Coronary artery (tissue), 2 donors: Measurements from ENCODE around the gene DHFR.
"Not testable (repeated sequence)": the region's sequence is repeated elsewhere in the genome, so short reads cannot be mapped to it uniquely, and the experiment has no call there.

Experiments
- DNase-seq: peaks from one replicate; pipeline ENCODE4 v3.0.0-alpha.2; 2017; ENCODE audit warnings: low spot score
- H3K27ac ChIP-seq, 2 donors: fragments of 200-600 bp; sonication (generic); one replicate each; pipeline ENCODE4 v1.5.1; 2016 to 2019
- H3K4me3 ChIP-seq: fragments of 200-600 bp; sonication (generic); 2 replicates; pipeline ENCODE4 v1.5.1; 2016; ENCODE audit warnings: mild to moderate bottlenecking, moderate library complexity
- TF ChIP-seq, protein P1 (sequence below): fragments of 200-600 bp; sonication (generic); IDR thresholded peaks from one replicate; pipeline ENCODE4 v1.5.1; 2019; ENCODE audit warnings: antibody characterized with exemption

DHFR gene

DNA sequence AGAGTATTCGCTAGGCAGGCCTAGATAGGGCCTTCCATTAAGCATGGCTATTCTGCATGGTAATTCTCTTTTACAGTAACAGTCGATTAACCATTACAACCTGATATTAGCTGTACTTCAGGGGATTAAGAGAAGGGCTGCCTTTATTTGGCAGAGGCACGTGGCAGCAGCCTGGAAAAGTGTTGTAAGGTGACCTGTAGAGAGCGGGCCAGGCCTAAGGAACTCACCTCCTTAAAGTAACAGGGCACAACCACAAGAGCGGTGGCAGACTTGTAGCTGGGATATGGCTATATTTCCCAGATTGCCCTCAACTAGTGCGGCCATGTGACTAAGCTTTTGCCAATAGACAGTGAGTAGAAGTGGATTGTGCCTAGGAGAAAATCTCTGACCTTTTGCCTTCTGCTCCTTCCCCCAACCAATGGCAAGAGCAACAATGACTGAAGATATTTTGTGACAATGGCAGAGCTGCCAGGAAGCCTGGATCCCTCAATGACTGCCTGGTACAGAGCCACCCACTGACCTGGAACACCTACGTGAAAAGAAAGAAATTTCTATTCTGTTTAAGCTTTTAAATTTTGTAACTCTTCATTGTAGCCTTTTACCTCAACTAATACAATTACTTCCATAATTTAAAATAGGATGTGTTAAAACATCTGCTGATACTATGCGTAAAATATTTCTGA is 65.8 kb downstream of the DHFR start:
- no peak overlapping the region for H3K27ac ChIP-seq
- TF ChIP-seq, protein P1, sequence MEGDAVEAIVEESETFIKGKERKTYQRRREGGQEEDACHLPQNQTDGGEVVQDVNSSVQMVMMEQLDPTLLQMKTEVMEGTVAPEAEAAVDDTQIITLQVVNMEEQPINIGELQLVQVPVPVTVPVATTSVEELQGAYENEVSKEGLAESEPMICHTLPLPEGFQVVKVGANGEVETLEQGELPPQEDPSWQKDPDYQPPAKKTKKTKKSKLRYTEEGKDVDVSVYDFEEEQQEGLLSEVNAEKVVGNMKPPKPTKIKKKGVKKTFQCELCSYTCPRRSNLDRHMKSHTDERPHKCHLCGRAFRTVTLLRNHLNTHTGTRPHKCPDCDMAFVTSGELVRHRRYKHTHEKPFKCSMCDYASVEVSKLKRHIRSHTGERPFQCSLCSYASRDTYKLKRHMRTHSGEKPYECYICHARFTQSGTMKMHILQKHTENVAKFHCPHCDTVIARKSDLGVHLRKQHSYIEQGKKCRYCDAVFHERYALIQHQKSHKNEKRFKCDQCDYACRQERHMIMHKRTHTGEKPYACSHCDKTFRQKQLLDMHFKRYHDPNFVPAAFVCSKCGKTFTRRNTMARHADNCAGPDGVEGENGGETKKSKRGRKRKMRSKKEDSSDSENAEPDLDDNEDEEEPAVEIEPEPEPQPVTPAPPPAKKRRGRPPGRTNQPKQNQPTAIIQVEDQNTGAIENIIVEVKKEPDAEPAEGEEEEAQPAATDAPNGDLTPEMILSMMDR: no peak
- no peak for DNase-seq

DNA sequence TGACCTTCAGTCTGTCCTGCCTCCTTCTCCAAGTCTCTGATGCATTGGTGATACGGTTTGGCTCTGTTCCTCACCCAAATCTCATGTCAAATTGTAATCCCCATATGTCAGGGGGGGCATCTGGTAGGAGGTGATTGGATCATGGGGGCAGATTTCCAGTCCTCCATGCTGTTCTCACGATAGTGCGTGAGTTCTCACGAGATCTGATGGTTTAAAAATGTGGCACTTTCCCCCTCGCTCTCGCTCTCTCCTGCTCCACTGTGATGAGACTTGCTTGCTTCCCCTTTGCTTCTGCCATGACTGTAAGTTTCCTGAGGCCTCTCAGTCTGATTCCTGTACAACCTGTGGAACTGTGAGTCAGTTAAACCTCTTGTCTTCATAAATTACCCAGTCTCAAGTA is 70.0 kb downstream of the DHFR start:
- Histone ChIP-seq H3K27ac (no peak overlapping the region), H3K4me3 (no peak overlapping the region)
- TF ChIP-seq, protein P1: no peak
- no peak for DNase-seq

More for the DNA sequence above, 65.8 kb downstream of the DHFR start:
- H3K4me3 ChIP-seq: no peak overlapping the region

DNA sequence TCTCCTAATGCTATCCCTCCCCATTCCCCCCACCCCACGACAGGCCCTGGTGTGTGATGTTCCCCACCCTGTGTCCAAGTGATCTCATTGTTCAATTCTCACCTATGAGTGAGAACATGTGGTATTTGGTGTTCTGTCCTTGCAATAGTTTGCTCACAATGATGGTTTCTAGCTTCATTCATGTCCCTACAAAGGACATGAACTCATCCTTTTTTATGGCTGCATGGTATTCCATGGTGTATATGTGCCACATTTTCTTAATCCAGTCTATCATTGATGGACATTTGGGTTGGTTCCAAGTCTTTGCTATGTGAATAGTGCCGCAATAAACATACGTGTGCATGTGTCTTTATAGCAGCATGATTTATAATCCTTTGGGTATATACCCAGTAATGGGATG is 74.5 kb downstream of the DHFR start:
- H3K4me3 ChIP-seq: not testable (repeated sequence)

DNA sequence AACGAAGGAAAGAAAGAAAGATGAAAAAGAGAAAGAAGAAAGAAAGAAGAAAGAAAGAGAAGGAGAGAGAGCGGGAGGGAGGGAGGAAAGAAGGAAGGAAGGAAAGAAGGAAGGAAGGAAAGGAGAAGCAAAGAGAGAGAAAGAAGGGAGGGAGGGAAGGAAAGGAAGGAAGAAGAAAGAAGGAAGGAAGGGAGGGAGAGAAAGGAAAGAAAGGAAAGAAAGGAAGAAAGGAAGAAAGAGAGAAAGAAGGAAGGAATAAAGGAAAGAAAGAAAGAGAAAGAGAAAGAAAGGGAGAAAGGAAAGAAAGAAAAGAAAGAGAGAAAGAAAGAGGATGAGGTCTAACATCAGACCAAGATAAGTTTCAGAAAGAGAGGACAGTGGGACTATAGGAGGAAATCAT is 75.7 kb downstream of the DHFR start:
- TF ChIP-seq, protein P1: no peak
- H3K4me3 ChIP-seq: no peak overlapping the region
- H3K27ac ChIP-seq: no peak overlapping the region
- DNase-seq: no peak

More for the DNA sequence above, 74.5 kb downstream of the DHFR start:
- not testable (repeated sequence) for DNase-seq, H3K27ac ChIP-seq

DNA sequence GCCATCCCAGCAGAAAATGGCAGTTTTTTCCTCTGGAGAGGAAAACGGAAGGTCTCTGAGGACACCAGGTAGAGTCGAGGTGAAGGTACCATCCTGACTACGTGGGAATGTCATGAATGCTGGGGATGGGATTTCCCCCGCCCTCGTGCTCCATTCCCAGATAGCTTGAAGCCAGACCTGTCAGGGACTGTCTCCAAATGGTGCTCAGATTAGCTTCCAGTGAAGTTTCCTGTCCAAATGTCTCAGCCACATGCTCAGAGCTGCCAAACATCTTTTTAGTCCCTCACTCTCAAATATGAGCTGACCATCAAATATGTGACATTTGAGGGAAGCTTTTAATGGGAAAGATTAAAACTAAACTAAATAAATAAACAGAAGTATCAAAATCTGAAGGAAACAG is 77.1 kb downstream of the DHFR start:
- no peak overlapping the region for H3K4me3 ChIP-seq
- no peak for DNase-seq

DNA sequence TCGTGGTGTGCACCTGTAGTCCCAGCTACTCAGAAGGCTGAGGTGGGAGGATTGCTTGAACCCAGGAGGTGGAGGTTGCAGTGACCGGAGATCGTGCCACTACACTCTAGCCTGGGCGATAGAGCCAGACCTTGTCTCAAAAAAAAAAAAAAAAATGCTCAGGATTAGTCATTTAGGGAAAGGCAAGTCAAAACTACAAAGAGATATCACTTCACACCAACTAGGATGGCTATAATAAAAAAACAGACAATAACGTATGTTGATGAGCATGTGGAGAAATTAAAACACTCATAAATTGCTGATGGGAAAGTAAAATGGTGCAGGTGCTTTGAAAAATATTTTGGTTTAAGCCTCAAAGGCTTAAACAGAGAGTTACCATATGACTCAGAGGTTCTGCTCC is 78.4 kb downstream of the DHFR start:
- H3K4me3 ChIP-seq: no peak overlapping the region
- DNase-seq: no peak

More for the DNA sequence above, 77.1 kb downstream of the DHFR start:
- H3K27ac ChIP-seq: no peak overlapping the region
- TF ChIP-seq, protein P1: no peak

More for the DNA sequence above, 78.4 kb downstream of the DHFR start:
- no peak overlapping the region for H3K27ac ChIP-seq
- TF ChIP-seq, protein P1: no peak
